H1 (cell line): ENCODE measurements around the gene CDKN2A. TPM values are rescaled to one million over a fixed set of nuclear protein-coding genes. Genes with fewer than 3 reads are reported as not detected.

Source experiments
- CTCF ChIA-PET: fragments of 300-600 bp; sonication (Branson Sonifier 250); formaldehyde crosslinking; loops from one replicate; lab custom pipeline; 2021; ENCODE audit not compliant: partially characterized antibody; lab: Charles Lee
- POLR2A ChIA-PET: fragments of 300-600 bp; sonication (Branson Sonifier 250); formaldehyde crosslinking; loops from one replicate; lab custom pipeline; 2021; ENCODE audit warnings: inconsistent platforms; ENCODE audit not compliant: partially characterized antibody; lab: Charles Lee
- DNase-seq, 2 experiments: peaks; one replicate each; pipeline versions ENCODE4 v3.0.0 to v3.0.0-alpha.2; 2010 to 2022; ENCODE audit warnings: low spot score in 2 of 2, low read depth in 1 of 2, mixed read lengths in 1 of 2
- FAIRE-seq: peaks from 2 replicates; lab custom pipeline; 2011; peaks lifted over from hg19 to GRCh38; lab: Jason Lieb, UNC
- H2AFZ ChIP-seq: 2 replicates; pipeline ENCODE4 v1.8.1; 2012; ENCODE audit warnings: low read length, inconsistent platforms
- H2AK5ac ChIP-seq: 2 replicates; pipeline ENCODE4 v1.6.1; 2013; ENCODE audit warnings: low read depth, low read length
- H2BK120ac ChIP-seq: replicated peaks from 2 replicates; pipeline ENCODE3; 2013; ENCODE audit warnings: low read depth, low read length, inconsistent platforms
- H2BK12ac ChIP-seq: 2 replicates; pipeline ENCODE4 v1.6.1; 2013; ENCODE audit warnings: low read depth, low read length
- H2BK15ac ChIP-seq: 2 replicates; pipeline ENCODE4 v1.6.1; 2013; ENCODE audit warnings: low read length
- H2BK20ac ChIP-seq: 2 replicates; pipeline ENCODE4 v1.6.1; 2013; ENCODE audit warnings: low read length
- H2BK5ac ChIP-seq: 2 replicates; pipeline ENCODE4 v1.6.1; 2013; ENCODE audit warnings: low read depth, low read length
- H3K14ac ChIP-seq: 2 replicates; pipeline ENCODE4 v1.6.1; 2013; ENCODE audit warnings: inconsistent platforms; ENCODE audit not compliant: insufficient read length
- H3K18ac ChIP-seq: 2 replicates; pipeline ENCODE4 v1.6.1; 2013; ENCODE audit warnings: low read length; ENCODE audit errors: extremely low read depth
- H3K23ac ChIP-seq: 2 replicates; pipeline ENCODE4 v1.6.1; 2013; ENCODE audit warnings: inconsistent platforms; ENCODE audit not compliant: insufficient read length
- H3K23me2 ChIP-seq: 2 replicates; pipeline ENCODE4 v1.6.1; 2013; ENCODE audit warnings: low read depth, low read length
- H3K27ac ChIP-seq: 2 replicates; pipeline ENCODE4 v1.6.1; 2011; ENCODE audit warnings: low read depth, low read length, inconsistent platforms
- H3K27me3 ChIP-seq, 4 experiments: replicated peaks in 1 of 4; 1 replicate in 1 of 4; 2 replicates in 3 of 4; pipeline versions ENCODE4 v1.6.1 to v1.8.1; 2011 to 2013; ENCODE audit warnings: low read length in 3 of 4, mild to moderate bottlenecking in 3 of 4, inconsistent platforms in 2 of 4, mixed read lengths in 2 of 4, moderate library complexity in 1 of 4; ENCODE audit not compliant: control insufficient read depth in 3 of 4, insufficient read depth in 3 of 4; ENCODE audit errors: extremely low read depth in 1 of 4
- H3K36me3 ChIP-seq, 4 experiments: 2 replicates each; pipeline versions ENCODE4 v1.6.1 to v1.8.1; 2011 to 2013; ENCODE audit warnings: mild to moderate bottlenecking in 4 of 4, low read length in 3 of 4, moderate library complexity in 2 of 4, control low read depth in 1 of 4, inconsistent platforms in 1 of 4; ENCODE audit not compliant: insufficient read depth in 4 of 4, control insufficient read depth in 2 of 4
- H3K4ac ChIP-seq: replicated peaks from 2 replicates; pipeline ENCODE3; 2013; ENCODE audit warnings: low read length, low read depth, mixed read lengths, inconsistent platforms; ENCODE audit not compliant: insufficient read length
- H3K4me1 ChIP-seq, 4 experiments: replicated peaks in 1 of 4; 1 replicate in 1 of 4; 2 replicates in 3 of 4; pipeline versions ENCODE4 v1.6.1 to v1.8.1; 2011 to 2013; ENCODE audit warnings: low read length in 3 of 4, inconsistent platforms in 2 of 4, mixed read lengths in 1 of 4; ENCODE audit not compliant: insufficient read depth in 4 of 4, control insufficient read depth in 3 of 4
- H3K4me2 ChIP-seq, 2 experiments: 2 replicates each; pipeline versions ENCODE4 v1.6.1 to v1.8.1; 2011 to 2013; ENCODE audit warnings: low read depth in 2 of 2, low read length in 2 of 2, control low read depth in 1 of 2, inconsistent platforms in 1 of 2, mild to moderate bottlenecking in 1 of 2; ENCODE audit not compliant: insufficient read depth in 1 of 2
- H3K4me3 ChIP-seq, 4 experiments: fragments of 200-600, 300-600 bp in 1 of 4; sonication (generic), shearing (Covaris generic), sonication (Bioruptor Twin) in 1 of 4; 2 replicates each; pipeline versions ENCODE4 v1.5.1 to v1.8.1; 2011 to 2016; ENCODE audit warnings: low read length in 4 of 4, low read depth in 3 of 4, control low read depth in 2 of 4, inconsistent platforms in 2 of 4, mild to moderate bottlenecking in 2 of 4, mixed read lengths in 1 of 4, moderate library complexity in 1 of 4; ENCODE audit not compliant: insufficient read depth in 2 of 4; ENCODE audit errors: extremely low read depth in 1 of 4
- H3K56ac ChIP-seq: replicated peaks from 2 replicates; pipeline ENCODE3; 2013; ENCODE audit warnings: low read depth, mild to moderate bottlenecking, mixed read lengths, low read length, inconsistent platforms; ENCODE audit not compliant: insufficient read length
- H3K79me1 ChIP-seq: 2 replicates; pipeline ENCODE4 v1.6.1; 2013; ENCODE audit warnings: low read depth, low read length, control low read depth
- H3K79me2 ChIP-seq, 2 experiments: 2 replicates each; pipeline versions ENCODE4 v1.6.1 to v1.8.1; 2012 to 2013; ENCODE audit warnings: low read length in 2 of 2, mild to moderate bottlenecking in 2 of 2, inconsistent platforms in 1 of 2; ENCODE audit not compliant: insufficient read depth in 2 of 2, control insufficient read depth in 1 of 2
- H3K9ac ChIP-seq, 4 experiments: replicated peaks in 1 of 4; 1 replicate in 1 of 4; 2 replicates in 3 of 4; pipeline versions ENCODE4 v1.6.1 to v1.8.1; 2011 to 2013; ENCODE audit warnings: low read depth in 3 of 4, low read length in 3 of 4, control low read depth in 2 of 4, mild to moderate bottlenecking in 2 of 4, moderate library complexity in 2 of 4, inconsistent platforms in 1 of 4; ENCODE audit errors: extremely low read depth in 1 of 4
- H3K9me3 ChIP-seq, 2 experiments: 2 replicates each; pipeline versions ENCODE4 v1.6.1 to v1.8.1; 2012 to 2013; ENCODE audit warnings: mild to moderate bottlenecking in 2 of 2, moderate library complexity in 2 of 2, control low read depth in 1 of 2, inconsistent platforms in 1 of 2, low read depth in 1 of 2, low read length in 1 of 2, mixed read lengths in 1 of 2; ENCODE audit not compliant: insufficient read depth in 2 of 2
- H4K20me1 ChIP-seq, 2 experiments: replicated peaks in 1 of 2; 2 replicates each; pipeline versions ENCODE3 to v1.8.1; 2011 to 2013; ENCODE audit warnings: inconsistent platforms in 2 of 2, low read length in 2 of 2, mild to moderate bottlenecking in 1 of 2; ENCODE audit not compliant: insufficient read depth in 2 of 2, control insufficient read depth in 1 of 2
- H4K5ac ChIP-seq: 2 replicates; pipeline ENCODE4 v1.6.1; 2013; ENCODE audit warnings: low read length, low read depth, mixed read lengths, inconsistent platforms; ENCODE audit not compliant: insufficient read length
- H4K8ac ChIP-seq: 2 replicates; pipeline ENCODE4 v1.8.0; 2013; ENCODE audit warnings: mild to moderate bottlenecking, moderate library complexity, low read length, inconsistent platforms; ENCODE audit not compliant: insufficient read depth; ENCODE audit errors: extremely low read depth
- H4K91ac ChIP-seq: replicated peaks from 2 replicates; pipeline ENCODE3; 2013; ENCODE audit warnings: low read length, mixed read lengths, inconsistent platforms; ENCODE audit not compliant: insufficient read length
- BACH1 ChIP-seq: IDR thresholded peaks from 2 replicates; pipeline ENCODE4 v1.6.1; 2012; ENCODE audit warnings: low read length, improper control_type of control experiment
- CBX5 ChIP-seq: fragments of 300-800, 300-1000 bp; sonication (generic); IDR thresholded peaks from 2 replicates; pipeline ENCODE4 v1.7.1; 2016; ENCODE audit warnings: antibody characterized with exemption, low read length, low read depth
- CBX8 ChIP-seq: fragments of 300-800, 300-1000 bp; sonication (generic); IDR thresholded peaks from 2 replicates; pipeline ENCODE4 v1.7.1; 2016; ENCODE audit warnings: low read depth, low read length, borderline replicate concordance
- CHD1 ChIP-seq: IDR thresholded peaks from 2 replicates; pipeline ENCODE4 v1.6.1; 2012; ENCODE audit warnings: low read depth, low read length, improper control_type of control experiment
- JUN ChIP-seq: IDR thresholded peaks from 2 replicates; pipeline ENCODE4 v1.6.1; 2011; ENCODE audit warnings: low read depth, mild to moderate bottlenecking, improper control_type of control experiment, low read length
- KDM5A ChIP-seq: fragments of 200-600 bp; IDR thresholded peaks from 2 replicates; pipeline ENCODE4 v1.7.1; 2012; ENCODE audit warnings: mild to moderate bottlenecking, low read length, inconsistent platforms, mixed read lengths
- SAP30 ChIP-seq: fragments of 300-600 bp; sonication (generic); IDR thresholded peaks from 2 replicates; pipeline ENCODE4 v1.7.1; 2012; ENCODE audit warnings: low read length, moderate library complexity, mild to moderate bottlenecking, inconsistent platforms; ENCODE audit not compliant: insufficient read depth, insufficient replicate concordance
- SP1 ChIP-seq: IDR thresholded peaks from 2 replicates; pipeline ENCODE4 v1.6.1; 2011; ENCODE audit warnings: low read depth, low read length
- SRF ChIP-seq: IDR thresholded peaks from 2 replicates; pipeline ENCODE4 v1.6.1; 2011; ENCODE audit warnings: mild to moderate bottlenecking, low read depth, low read length, moderate library complexity
- TAF1 ChIP-seq: IDR thresholded peaks from 2 replicates; pipeline ENCODE4 v1.6.1; 2011; ENCODE audit warnings: mild to moderate bottlenecking, low read depth, low read length
- TEAD4 ChIP-seq: IDR thresholded peaks from 2 replicates; pipeline ENCODE4 v1.6.1; 2012; ENCODE audit warnings: low read depth, low read length, inconsistent platforms, mixed read lengths
- YY1 ChIP-seq: IDR thresholded peaks from 2 replicates; pipeline ENCODE4 v1.6.1; 2011; ENCODE audit warnings: low read depth, mild to moderate bottlenecking, low read length
- WGBS, 2 experiments: shearing (Covaris generic) in 1 of 2; methylation state at CpG; one replicate each; pipeline versions ENCODE4 v1.1.6 to v1.1.7; 2013 to 2015; ENCODE audit warnings: low lambda C conversion rate in 2 of 2, mixed read lengths in 2 of 2, inconsistent platforms in 1 of 2, low coverage in 1 of 2, missing lambda C conversion rate in 1 of 2; ENCODE audit not compliant: insufficient replicate concordance in 2 of 2, insufficient coverage in 1 of 2, insufficient read length in 1 of 2; ENCODE audit errors: extremely low coverage in 1 of 2, missing lambda C conversion rate in 1 of 2; 5-methylcytosine and 5-hydroxymethylcytosine counted together
- polyA plus RNA-seq, 7 experiments: library from polyadenylated mRNA; depleted of rRNA in 3 of 7; stranded (reverse) in 5 of 7; unstranded in 2 of 7; fragments of >200 nt in 5 of 7; fragments of 200-250 nt in 2 of 7; gene quantifications; 1 replicate in 5 of 7; 2 replicates in 1 of 7; 4 replicates in 1 of 7; pipeline versions ENCODE4 v1.2.1 to v1.2.3, GENCODE V29; 2011 to 2013; ENCODE audit warnings: missing spikeins in 2 of 7, mixed read lengths in 2 of 7
- total RNA-seq: library from RNA; stranded (reverse); fragmentation: NEBNext Ultra II Directional; extraction: Animal tissue kit (Norgen Biotek cat#: 25700); gene quantifications from 2 replicates; pipeline ENCODE4 v1.2.1, GENCODE V29; 2021
- TF ChIP-seq, protein P1 (sequence below): IDR thresholded peaks from 2 replicates; pipeline ENCODE4 v1.6.1; 2012; ENCODE audit warnings: inconsistent platforms

Gene CDKN2A
- total and polyA plus RNA-seq, 2 of the 8 experiments (the other 6 are each of a cell fraction or from before 2014, with no cell fraction given): 0.51 to 0.73 TPM

DNA sequence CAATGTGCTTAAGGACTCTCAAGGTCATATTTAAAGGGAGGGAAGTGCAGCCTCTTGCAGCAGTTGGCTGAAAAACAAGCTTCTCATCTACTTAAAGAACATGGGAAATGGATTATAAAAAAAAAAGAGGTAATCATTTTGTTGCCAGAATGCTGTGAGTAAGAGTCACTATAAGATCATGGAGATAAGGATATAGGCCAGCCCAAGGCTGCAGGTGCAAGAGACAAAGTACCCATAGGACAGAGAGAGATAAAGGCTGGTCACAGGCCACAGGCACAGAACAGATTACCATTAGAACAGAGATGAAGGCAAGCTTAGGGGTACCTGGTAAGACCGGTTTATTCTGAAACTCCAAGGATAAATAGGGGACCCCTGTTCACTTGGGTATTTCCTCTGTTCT, 70.5 kb downstream of the CDKN2A start:
- FAIRE-seq (no peak), DNase-seq (no peak)
- Histone ChIP-seq H3K27ac (no peak overlapping the region), H3K79me1 (no peaks in the 10 kb centered on the region), H3K18ac (no peak overlapping the region), H3K36me3 (no peaks in the 10 kb centered on the region), H2AK5ac (no peak overlapping the region), H3K23me2 (no peaks in the 10 kb centered on the region), H2AFZ (no peak overlapping the region), H2BK20ac (no peak overlapping the region), H4K5ac (no peak overlapping the region), H3K14ac (no peak overlapping the region), H3K9ac (no peak overlapping the region), H4K91ac (no peak overlapping the region), H3K79me2 (no peaks in the 10 kb centered on the region), H3K4me1 (no peaks in the 10 kb centered on the region), H3K4me2 (no peak overlapping the region), H4K8ac (no peak overlapping the region), H3K4ac (no peak overlapping the region), H4K20me1 (no peaks in the 10 kb centered on the region), H3K27me3 (no peaks in the 10 kb centered on the region), H3K9me3 (no peaks in the 10 kb centered on the region), H2BK15ac (no peak overlapping the region), H2BK5ac (no peak overlapping the region), H2BK12ac (no peak overlapping the region), H3K23ac (no peak overlapping the region), H2BK120ac (no peak overlapping the region), H3K56ac (no peak overlapping the region), H3K4me3 (no peak overlapping the region)
- ChIA-PET POLR2A (no interaction called here), CTCF (interaction anchor here (0.9 to 1.0 kb wide), 4 partner anchors 9 to 89 kb away, joined by 3 to 4 read pairs (median 3); no protein-coding TSS in a partner anchor)
- TF ChIP-seq KDM5A: no peak
- no peak for TF ChIP-seq SRF
- TF ChIP-seq CBX5: no peak
- no peak for TF ChIP-seq JUN
- TF ChIP-seq CBX8: no peak
- TF ChIP-seq SAP30: no peak
- TF ChIP-seq BACH1: no peak
- no peak for TF ChIP-seq YY1
- TF ChIP-seq SP1: no peak
- no peak for TF ChIP-seq TAF1
- TF ChIP-seq, protein P1, sequence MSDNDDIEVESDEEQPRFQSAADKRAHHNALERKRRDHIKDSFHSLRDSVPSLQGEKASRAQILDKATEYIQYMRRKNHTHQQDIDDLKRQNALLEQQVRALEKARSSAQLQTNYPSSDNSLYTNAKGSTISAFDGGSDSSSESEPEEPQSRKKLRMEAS: no peak
- no peak for TF ChIP-seq CHD1
- TF ChIP-seq TEAD4: no peak
- 100% methylated on average over 1 of the region's 1 CpG; no CpG with 5 or more reads in 1 of the 2 experiments for WGBS, 2 experiments
